WTC11 (cell line): ENCODE measurements around the gene LRRC7. TPM values are rescaled to one million over a fixed set of nuclear protein-coding genes. Genes with fewer than 3 reads are reported as not detected.

Experiments
- ATAC-seq: fragments of 200-7000 bp; cut with Tn5 transposase; 2 replicates; pipeline ENCODE4 v1.10.0; 2021; ENCODE audit warnings: mild to moderate bottlenecking, moderate library complexity
- CTCF ChIA-PET: fragments of 300-600 bp; sonication (Branson Sonifier 250); formaldehyde crosslinking; loops from one replicate; lab custom pipeline; 2021; ENCODE audit warnings: antibody characterized with exemption; lab: Charles Lee
- POLR2A ChIA-PET: fragments of 350-600 bp; sonication (Branson Sonifier 250); formaldehyde crosslinking; loops from one replicate; lab custom pipeline; 2021; ENCODE audit warnings: antibody characterized with exemption; lab: Charles Lee
- DNase-seq: peaks from one replicate; pipeline ENCODE4 v3.0.0; 2021; ENCODE audit warnings: low spot score
- H3K27ac Mint-ChIP-seq: 2 replicates; pipeline ENCODE4 v1.8.0; 2021; ENCODE audit warnings: mixed read lengths
- H3K27me3 Mint-ChIP-seq: 2 replicates; pipeline ENCODE4 v1.8.0; 2021; ENCODE audit warnings: low read depth, mild to moderate bottlenecking, moderate library complexity, mixed read lengths
- H3K36me3 Mint-ChIP-seq: 2 replicates; pipeline ENCODE4 v1.8.0; 2021; ENCODE audit warnings: mixed read lengths
- H3K4me1 Mint-ChIP-seq: 2 replicates; pipeline ENCODE4 v1.8.0; 2022; ENCODE audit warnings: mixed read lengths
- H3K4me3 Mint-ChIP-seq: 2 replicates; pipeline ENCODE4 v1.8.0; 2021; ENCODE audit warnings: mild to moderate bottlenecking, moderate library complexity, mixed read lengths
- H3K9me3 Mint-ChIP-seq: 2 replicates; pipeline ENCODE4 v1.8.0; 2021; ENCODE audit warnings: mixed read lengths
- FOXJ3 ChIP-seq: sonication (generic); formaldehyde crosslinking; IDR thresholded peaks from 2 replicates; pipeline ENCODE4 v1.9.0; 2021; ENCODE audit warnings: missing genetic modification reagents, mild to moderate bottlenecking, borderline replicate concordance
- GRHL2 ChIP-seq: fragments of 250-450 bp; sonication (Bioruptor Pico); IDR thresholded peaks from 2 replicates; pipeline ENCODE4 v1.8.0; 2022; ENCODE audit warnings: mild to moderate bottlenecking, moderate library complexity; ENCODE audit not compliant: insufficient replicate concordance, severe bottlenecking
- JUN ChIP-seq: sonication (generic); formaldehyde crosslinking; IDR thresholded peaks from 2 replicates; pipeline ENCODE4 v1.8.0; 2023; ENCODE audit warnings: mild to moderate bottlenecking, missing genetic modification reagents
- MYBL2 ChIP-seq: sonication (generic); formaldehyde crosslinking; IDR thresholded peaks from 2 replicates; pipeline ENCODE4 v1.8.1; 2023; ENCODE audit warnings: mild to moderate bottlenecking, moderate library complexity, missing genetic modification reagents
- NFYB ChIP-seq: sonication (generic); formaldehyde crosslinking; conservative IDR thresholded peaks from 2 replicates; pipeline ENCODE4 v1.8.0; 2022; ENCODE audit warnings: low read depth, missing genetic modification reagents
- SP1 ChIP-seq: sonication (generic); formaldehyde crosslinking; conservative IDR thresholded peaks from 2 replicates; pipeline ENCODE4 v1.8.1; 2022; ENCODE audit warnings: missing genetic modification reagents
- ZNF138 ChIP-seq: sonication (generic); formaldehyde crosslinking; conservative IDR thresholded peaks from 2 replicates; pipeline ENCODE4 v1.8.1; 2022; ENCODE audit warnings: mild to moderate bottlenecking, moderate library complexity, missing genetic modification reagents
- ZNF423 ChIP-seq: fragments of 250-450 bp; sonication (Bioruptor Pico); IDR thresholded peaks from 2 replicates; pipeline ENCODE4 v2.1.2; 2022; ENCODE audit warnings: mild to moderate bottlenecking, moderate library complexity
- total RNA-seq: library from RNA; stranded (reverse); gene quantifications from 3 replicates; pipeline ENCODE4 v1.2.3, GENCODE V29; 2021
- TF ChIP-seq, protein P1 (sequence below): sonication (generic); formaldehyde crosslinking; conservative IDR thresholded peaks from 2 replicates; pipeline ENCODE4 v1.8.1; 2022; ENCODE audit warnings: mild to moderate bottlenecking, missing genetic modification reagents
- TF ChIP-seq, protein P2 (sequence below): sonication (generic); formaldehyde crosslinking; IDR thresholded peaks from 2 replicates; pipeline ENCODE4 v1.8.1; 2023; ENCODE audit warnings: mild to moderate bottlenecking, missing genetic modification reagents, moderate library complexity
- TF ChIP-seq, protein P3 (sequence below): sonication (generic); formaldehyde crosslinking; IDR thresholded peaks from 2 replicates; pipeline ENCODE4 v1.8.1; 2022; ENCODE audit warnings: low read depth, missing genetic modification reagents, borderline replicate concordance
- TF ChIP-seq, protein P4 (sequence below): sonication (generic); formaldehyde crosslinking; IDR thresholded peaks from 2 replicates; pipeline ENCODE4 v1.8.0; 2022; ENCODE audit warnings: mild to moderate bottlenecking, missing genetic modification reagents
- TF ChIP-seq, protein P5 (sequence below): sonication (generic); formaldehyde crosslinking; IDR thresholded peaks from 2 replicates; pipeline ENCODE4 v1.8.1; 2023; ENCODE audit warnings: mild to moderate bottlenecking, missing genetic modification reagents, borderline replicate concordance
- TF ChIP-seq, protein P6 (sequence below): fragments of 250-450 bp; sonication (Bioruptor Pico); IDR thresholded peaks from 2 replicates; pipeline ENCODE4 v1.9.0; 2021; ENCODE audit warnings: mild to moderate bottlenecking
- TF ChIP-seq, protein P7 (sequence below): sonication (generic); formaldehyde crosslinking; IDR thresholded peaks from 2 replicates; pipeline ENCODE4 v1.8.1; 2023; ENCODE audit warnings: mild to moderate bottlenecking, missing genetic modification reagents
- TF ChIP-seq, protein P8 (sequence below): fragments of 250-450 bp; sonication (Bioruptor Pico); IDR thresholded peaks from 2 replicates; pipeline ENCODE4 v2.1.2; 2022; ENCODE audit warnings: mild to moderate bottlenecking, moderate library complexity
- TF ChIP-seq, protein P9 (sequence below): fragments of 250-450 bp; sonication (Bioruptor Pico); IDR thresholded peaks from 2 replicates; pipeline ENCODE4 v1.9.0; 2021; ENCODE audit warnings: mild to moderate bottlenecking

LRRC7 gene
- total RNA-seq, 1 experiment from 2014 or later = not detected

DNA sequence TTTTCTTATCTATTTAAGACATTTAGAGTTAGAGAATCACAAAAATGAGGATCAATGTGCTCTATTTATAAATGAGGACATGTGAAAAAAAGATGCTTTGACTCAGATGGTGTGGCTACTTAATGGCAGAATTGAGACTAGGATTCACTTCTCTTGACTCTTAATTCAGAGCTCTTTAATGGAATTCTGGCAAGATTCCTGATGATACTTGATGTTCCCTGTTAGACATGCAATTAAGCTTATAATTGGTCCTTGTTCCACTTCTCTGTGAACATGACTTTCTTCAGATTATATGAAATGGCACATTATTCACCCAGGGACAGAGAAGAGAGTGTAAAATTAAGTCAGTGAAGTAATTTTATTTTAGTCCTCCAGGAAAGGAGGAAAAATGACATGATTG is 165.3 kb downstream of the LRRC7 start:
- POLR2A ChIA-PET = no interaction called here
- H3K4me3 Mint-ChIP-seq = no peak overlapping the region
- CTCF ChIA-PET = no interaction called here
- H3K4me1 Mint-ChIP-seq = peaks cover 4% of the 10 kb centered on the region
- H3K27me3 Mint-ChIP-seq = no peaks in the 10 kb centered on the region; the same call in 1 of the 2 replicates
- DNase-seq (no peak), ATAC-seq (no peak)
- H3K36me3 Mint-ChIP-seq = peaks cover 14% of the 10 kb centered on the region
- TF ChIP-seq, protein P1, sequence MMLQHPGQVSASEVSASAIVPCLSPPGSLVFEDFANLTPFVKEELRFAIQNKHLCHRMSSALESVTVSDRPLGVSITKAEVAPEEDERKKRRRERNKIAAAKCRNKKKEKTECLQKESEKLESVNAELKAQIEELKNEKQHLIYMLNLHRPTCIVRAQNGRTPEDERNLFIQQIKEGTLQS (CRISPR knock-in tag) = no peak
- no peak for TF ChIP-seq GRHL2
- TF ChIP-seq, protein P2, sequence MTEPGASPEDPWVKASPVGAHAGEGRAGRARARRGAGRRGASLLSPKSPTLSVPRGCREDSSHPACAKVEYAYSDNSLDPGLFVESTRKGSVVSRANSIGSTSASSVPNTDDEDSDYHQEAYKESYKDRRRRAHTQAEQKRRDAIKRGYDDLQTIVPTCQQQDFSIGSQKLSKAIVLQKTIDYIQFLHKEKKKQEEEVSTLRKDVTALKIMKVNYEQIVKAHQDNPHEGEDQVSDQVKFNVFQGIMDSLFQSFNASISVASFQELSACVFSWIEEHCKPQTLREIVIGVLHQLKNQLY (CRISPR knock-in tag) = no peak
- TF ChIP-seq, protein P3, sequence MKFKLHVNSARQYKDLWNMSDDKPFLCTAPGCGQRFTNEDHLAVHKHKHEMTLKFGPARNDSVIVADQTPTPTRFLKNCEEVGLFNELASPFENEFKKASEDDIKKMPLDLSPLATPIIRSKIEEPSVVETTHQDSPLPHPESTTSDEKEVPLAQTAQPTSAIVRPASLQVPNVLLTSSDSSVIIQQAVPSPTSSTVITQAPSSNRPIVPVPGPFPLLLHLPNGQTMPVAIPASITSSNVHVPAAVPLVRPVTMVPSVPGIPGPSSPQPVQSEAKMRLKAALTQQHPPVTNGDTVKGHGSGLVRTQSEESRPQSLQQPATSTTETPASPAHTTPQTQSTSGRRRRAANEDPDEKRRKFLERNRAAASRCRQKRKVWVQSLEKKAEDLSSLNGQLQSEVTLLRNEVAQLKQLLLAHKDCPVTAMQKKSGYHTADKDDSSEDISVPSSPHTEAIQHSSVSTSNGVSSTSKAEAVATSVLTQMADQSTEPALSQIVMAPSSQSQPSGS = no peak
- no peak for TF ChIP-seq FOXJ3 (CRISPR knock-in tag)
- TF ChIP-seq, all 79 proteins: peak for 0
- Mint-ChIP-seq H3K9me3 (peaks cover 29% of the 10 kb centered on the region), H3K27ac (no peak overlapping the region)

DNA sequence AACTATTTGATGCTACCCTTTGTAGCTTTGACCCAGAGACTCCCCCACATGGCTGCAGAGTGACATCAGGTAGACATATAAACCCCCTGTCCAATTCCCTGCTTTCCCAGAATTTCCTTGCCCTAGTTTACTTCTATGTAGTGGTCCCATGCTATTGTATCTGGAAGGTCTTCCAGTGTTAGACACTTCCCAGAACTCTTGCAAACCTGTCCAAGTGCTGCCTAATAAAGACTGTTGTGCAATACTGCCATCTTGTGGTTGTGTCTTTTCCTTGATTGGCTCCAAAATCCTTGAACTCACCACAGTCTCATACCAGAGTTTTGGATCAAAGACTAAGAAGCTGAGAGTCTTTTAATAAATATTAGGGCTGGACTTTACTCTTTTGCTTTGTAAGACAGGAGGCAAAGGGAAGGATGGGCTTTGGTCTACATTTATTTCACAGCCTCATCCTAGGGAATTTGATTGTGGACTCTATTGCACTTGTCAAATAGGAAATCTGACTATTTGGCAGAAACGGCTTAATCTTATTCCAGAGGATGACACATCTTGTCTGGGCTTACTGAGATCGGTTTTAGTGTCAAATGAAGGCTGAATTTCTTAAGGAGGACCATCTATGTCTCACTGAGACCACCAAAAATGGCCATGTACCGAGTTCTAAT is 169.9 kb downstream of the LRRC7 start:
- peaks cover 4% of the 10 kb centered on the region; the same call in 1 of the 2 replicates for H3K36me3 Mint-ChIP-seq
- peaks cover 9% of the 10 kb centered on the region for H3K9me3 Mint-ChIP-seq
- CTCF ChIA-PET = interaction anchor here (0.6 to 2.1 kb wide), 9 partner anchors 16 to 1267 kb away, joined by 3 to 8 read pairs (median 3); partner anchors contain the start of gene DEPDC1
- H3K27ac Mint-ChIP-seq = no peak overlapping the region
- H3K4me1 Mint-ChIP-seq = peaks cover 20% of the 10 kb centered on the region
- H3K27me3 Mint-ChIP-seq = no peaks in the 10 kb centered on the region; the same call in 1 of the 2 replicates
- no peak overlapping the region for H3K4me3 Mint-ChIP-seq
- POLR2A ChIA-PET = no interaction called here
- peak; percentile 14 for DNase-seq
- peak; percentile 85 for ATAC-seq
- TF ChIP-seq JUN (no peak), MYBL2 (CRISPR knock-in tag) (no peak), ZNF138 (CRISPR knock-in tag) (no peak), SP1 (CRISPR knock-in tag) (no peak), NFYB (no peak), ZNF423 (no peak)
- TF ChIP-seq, protein P4, sequence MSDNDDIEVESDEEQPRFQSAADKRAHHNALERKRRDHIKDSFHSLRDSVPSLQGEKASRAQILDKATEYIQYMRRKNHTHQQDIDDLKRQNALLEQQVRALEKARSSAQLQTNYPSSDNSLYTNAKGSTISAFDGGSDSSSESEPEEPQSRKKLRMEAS (CRISPR knock-in tag) = no peak
- TF ChIP-seq, protein P5, sequence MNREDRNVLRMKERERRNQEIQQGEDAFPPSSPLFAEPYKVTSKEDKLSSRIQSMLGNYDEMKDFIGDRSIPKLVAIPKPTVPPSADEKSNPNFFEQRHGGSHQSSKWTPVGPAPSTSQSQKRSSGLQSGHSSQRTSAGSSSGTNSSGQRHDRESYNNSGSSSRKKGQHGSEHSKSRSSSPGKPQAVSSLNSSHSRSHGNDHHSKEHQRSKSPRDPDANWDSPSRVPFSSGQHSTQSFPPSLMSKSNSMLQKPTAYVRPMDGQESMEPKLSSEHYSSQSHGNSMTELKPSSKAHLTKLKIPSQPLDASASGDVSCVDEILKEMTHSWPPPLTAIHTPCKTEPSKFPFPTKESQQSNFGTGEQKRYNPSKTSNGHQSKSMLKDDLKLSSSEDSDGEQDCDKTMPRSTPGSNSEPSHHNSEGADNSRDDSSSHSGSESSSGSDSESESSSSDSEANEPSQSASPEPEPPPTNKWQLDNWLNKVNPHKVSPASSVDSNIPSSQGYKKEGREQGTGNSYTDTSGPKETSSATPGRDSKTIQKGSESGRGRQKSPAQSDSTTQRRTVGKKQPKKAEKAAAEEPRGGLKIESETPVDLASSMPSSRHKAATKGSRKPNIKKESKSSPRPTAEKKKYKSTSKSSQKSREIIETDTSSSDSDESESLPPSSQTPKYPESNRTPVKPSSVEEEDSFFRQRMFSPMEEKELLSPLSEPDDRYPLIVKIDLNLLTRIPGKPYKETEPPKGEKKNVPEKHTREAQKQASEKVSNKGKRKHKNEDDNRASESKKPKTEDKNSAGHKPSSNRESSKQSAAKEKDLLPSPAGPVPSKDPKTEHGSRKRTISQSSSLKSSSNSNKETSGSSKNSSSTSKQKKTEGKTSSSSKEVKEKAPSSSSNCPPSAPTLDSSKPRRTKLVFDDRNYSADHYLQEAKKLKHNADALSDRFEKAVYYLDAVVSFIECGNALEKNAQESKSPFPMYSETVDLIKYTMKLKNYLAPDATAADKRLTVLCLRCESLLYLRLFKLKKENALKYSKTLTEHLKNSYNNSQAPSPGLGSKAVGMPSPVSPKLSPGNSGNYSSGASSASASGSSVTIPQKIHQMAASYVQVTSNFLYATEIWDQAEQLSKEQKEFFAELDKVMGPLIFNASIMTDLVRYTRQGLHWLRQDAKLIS (CRISPR knock-in tag) = no peak
- TF ChIP-seq, protein P6, sequence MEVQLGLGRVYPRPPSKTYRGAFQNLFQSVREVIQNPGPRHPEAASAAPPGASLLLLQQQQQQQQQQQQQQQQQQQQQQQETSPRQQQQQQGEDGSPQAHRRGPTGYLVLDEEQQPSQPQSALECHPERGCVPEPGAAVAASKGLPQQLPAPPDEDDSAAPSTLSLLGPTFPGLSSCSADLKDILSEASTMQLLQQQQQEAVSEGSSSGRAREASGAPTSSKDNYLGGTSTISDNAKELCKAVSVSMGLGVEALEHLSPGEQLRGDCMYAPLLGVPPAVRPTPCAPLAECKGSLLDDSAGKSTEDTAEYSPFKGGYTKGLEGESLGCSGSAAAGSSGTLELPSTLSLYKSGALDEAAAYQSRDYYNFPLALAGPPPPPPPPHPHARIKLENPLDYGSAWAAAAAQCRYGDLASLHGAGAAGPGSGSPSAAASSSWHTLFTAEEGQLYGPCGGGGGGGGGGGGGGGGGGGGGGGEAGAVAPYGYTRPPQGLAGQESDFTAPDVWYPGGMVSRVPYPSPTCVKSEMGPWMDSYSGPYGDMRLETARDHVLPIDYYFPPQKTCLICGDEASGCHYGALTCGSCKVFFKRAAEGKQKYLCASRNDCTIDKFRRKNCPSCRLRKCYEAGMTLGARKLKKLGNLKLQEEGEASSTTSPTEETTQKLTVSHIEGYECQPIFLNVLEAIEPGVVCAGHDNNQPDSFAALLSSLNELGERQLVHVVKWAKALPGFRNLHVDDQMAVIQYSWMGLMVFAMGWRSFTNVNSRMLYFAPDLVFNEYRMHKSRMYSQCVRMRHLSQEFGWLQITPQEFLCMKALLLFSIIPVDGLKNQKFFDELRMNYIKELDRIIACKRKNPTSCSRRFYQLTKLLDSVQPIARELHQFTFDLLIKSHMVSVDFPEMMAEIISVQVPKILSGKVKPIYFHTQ (CRISPR knock-in tag) = no peak
- TF ChIP-seq, protein P7, sequence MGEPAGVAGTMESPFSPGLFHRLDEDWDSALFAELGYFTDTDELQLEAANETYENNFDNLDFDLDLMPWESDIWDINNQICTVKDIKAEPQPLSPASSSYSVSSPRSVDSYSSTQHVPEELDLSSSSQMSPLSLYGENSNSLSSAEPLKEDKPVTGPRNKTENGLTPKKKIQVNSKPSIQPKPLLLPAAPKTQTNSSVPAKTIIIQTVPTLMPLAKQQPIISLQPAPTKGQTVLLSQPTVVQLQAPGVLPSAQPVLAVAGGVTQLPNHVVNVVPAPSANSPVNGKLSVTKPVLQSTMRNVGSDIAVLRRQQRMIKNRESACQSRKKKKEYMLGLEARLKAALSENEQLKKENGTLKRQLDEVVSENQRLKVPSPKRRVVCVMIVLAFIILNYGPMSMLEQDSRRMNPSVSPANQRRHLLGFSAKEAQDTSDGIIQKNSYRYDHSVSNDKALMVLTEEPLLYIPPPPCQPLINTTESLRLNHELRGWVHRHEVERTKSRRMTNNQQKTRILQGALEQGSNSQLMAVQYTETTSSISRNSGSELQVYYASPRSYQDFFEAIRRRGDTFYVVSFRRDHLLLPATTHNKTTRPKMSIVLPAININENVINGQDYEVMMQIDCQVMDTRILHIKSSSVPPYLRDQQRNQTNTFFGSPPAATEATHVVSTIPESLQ (CRISPR knock-in tag) = no peak
- TF ChIP-seq, protein P8, sequence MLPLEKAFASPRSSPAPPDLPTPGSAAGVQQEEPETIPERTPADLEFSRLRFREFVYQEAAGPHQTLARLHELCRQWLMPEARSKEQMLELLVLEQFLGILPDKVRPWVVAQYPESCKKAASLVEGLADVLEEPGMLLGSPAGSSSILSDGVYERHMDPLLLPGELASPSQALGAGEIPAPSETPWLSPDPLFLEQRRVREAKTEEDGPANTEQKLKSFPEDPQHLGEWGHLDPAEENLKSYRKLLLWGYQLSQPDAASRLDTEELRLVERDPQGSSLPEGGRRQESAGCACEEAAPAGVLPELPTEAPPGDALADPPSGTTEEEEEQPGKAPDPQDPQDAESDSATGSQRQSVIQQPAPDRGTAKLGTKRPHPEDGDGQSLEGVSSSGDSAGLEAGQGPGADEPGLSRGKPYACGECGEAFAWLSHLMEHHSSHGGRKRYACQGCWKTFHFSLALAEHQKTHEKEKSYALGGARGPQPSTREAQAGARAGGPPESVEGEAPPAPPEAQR (CRISPR knock-in tag) = no peak
- TF ChIP-seq, protein P9, sequence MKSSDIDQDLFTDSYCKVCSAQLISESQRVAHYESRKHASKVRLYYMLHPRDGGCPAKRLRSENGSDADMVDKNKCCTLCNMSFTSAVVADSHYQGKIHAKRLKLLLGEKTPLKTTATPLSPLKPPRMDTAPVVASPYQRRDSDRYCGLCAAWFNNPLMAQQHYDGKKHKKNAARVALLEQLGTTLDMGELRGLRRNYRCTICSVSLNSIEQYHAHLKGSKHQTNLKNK (CRISPR knock-in tag) = no peak
